Astrocyte of the spinal cord (primary cell): ENCODE data around the gene FAP.
A peak's percentile ranks its signal among the peaks of the same experiment; 100 is the strongest.

Source experiments
- DNase-seq: peaks from one replicate; pipeline ENCODE4 v3.0.0; 2011; ENCODE audit warnings: low read depth, low spot score
- H3K4me3 ChIP-seq: 2 replicates; pipeline ENCODE4 v1.5.1; 2011; ENCODE audit warnings: low read depth, mild to moderate bottlenecking, low read length, moderate library complexity
- in situ Hi-C: cut with HindIII; loops from 2 replicates; pipeline ENCODE4 v1.10.0; 2017; ENCODE audit warnings: low sequenced_read_pairs
- TF ChIP-seq, protein P1 (sequence below): IDR thresholded peaks from 2 replicates; pipeline ENCODE4 v1.5.1; 2012; ENCODE audit warnings: low read depth, mild to moderate bottlenecking, low read length, inconsistent platforms

FAP gene

DNA sequence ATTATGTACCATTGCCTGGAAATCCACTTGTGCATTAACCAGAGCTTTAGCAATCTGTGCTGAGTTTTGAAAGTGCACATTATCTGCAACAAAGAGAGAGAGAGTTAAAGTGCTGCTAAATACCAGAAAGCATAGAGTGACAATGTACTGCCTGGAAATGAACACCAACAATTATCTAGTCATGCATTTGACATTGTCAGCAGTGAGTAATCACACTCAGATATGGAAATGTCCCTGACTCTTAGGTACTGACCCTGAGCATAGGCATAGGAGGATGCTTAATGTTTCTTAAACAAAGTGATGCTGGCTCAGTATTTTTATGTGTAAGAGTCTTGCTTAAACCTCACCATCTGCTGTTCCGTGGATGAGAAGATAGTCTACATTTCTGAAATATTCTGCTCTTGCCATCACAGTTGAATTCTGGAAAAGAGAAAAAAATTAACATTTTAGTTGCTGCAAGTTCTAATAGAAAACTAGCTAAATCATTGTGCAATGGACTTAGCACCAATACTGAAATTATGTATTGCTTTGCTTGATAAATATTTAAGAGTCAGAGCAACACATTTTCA lies 70.4 kb downstream of the FAP start:
- H3K4me3 ChIP-seq, result no peak overlapping the region
- no peak for DNase-seq
- in situ Hi-C loops, result no loop called here
- TF ChIP-seq, protein P1, sequence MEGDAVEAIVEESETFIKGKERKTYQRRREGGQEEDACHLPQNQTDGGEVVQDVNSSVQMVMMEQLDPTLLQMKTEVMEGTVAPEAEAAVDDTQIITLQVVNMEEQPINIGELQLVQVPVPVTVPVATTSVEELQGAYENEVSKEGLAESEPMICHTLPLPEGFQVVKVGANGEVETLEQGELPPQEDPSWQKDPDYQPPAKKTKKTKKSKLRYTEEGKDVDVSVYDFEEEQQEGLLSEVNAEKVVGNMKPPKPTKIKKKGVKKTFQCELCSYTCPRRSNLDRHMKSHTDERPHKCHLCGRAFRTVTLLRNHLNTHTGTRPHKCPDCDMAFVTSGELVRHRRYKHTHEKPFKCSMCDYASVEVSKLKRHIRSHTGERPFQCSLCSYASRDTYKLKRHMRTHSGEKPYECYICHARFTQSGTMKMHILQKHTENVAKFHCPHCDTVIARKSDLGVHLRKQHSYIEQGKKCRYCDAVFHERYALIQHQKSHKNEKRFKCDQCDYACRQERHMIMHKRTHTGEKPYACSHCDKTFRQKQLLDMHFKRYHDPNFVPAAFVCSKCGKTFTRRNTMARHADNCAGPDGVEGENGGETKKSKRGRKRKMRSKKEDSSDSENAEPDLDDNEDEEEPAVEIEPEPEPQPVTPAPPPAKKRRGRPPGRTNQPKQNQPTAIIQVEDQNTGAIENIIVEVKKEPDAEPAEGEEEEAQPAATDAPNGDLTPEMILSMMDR, result no peak

DNA sequence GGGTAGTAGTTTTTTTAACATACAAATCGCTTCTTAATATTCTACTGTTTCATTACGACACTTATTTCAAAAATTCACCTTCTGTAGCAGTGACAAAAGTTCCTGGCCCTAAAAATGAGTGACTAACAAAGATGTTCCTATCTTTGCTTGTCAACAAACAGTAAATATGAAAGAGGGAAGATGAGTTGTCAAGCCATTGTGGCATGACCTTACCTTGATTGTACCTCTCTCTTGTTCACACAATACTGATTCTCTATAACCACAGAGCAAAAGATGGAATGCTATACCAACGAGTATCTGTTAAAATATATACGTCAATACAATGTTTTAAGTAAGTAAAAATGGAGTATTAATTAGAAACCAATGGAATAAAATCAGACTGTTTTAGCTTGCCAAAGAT lies 76.5 kb downstream of the FAP start:
- no peak for DNase-seq

DNA sequence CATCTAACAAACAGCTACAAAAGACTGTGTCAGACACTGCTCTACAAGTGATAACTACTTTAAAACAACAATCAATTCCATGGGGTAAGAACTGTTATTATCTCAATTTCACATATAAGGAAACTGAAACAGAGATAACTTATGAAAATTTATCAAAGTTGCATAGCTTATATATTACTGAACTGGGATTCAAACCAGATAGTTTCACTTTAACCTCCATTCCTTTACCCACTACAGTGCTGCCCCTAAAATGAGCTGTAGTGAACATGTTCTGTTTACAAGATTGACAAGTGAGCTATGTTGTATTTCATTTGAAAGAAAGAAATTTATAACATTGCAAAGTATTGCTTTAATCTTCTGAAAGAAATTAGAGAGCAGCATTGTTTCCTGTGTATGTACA lies 77.1 kb downstream of the FAP start:
- in situ Hi-C loops, result no loop called here
- H3K4me3 ChIP-seq, result no peak overlapping the region
- DNase-seq, result no peak
- TF ChIP-seq, protein P1, result no peak

More for the DNA sequence above, 76.5 kb downstream of the FAP start:
- no peak overlapping the region for H3K4me3 ChIP-seq
- in situ Hi-C loops, result no loop called here
- TF ChIP-seq, protein P1, result no peak

DNA sequence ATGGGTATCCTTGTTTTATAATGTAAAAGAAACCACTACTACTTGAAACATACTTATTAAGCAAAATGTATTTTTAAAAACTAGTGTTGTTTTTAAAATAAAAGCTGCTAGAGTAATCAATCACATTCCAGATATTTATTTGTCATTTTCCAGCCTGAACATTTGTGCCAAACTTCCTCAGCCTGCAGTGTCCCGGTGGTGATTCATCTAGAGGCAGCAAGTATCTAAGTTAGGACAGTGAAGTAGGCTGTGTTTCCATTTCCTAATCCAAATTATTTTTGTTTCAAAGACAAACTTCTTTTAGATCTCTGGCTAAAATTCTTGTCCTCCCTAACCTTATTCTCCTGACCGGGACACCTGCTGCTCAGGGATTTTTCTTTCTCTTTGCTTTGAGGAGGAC lies 78.4 kb downstream of the FAP start:
- in situ Hi-C loops, result no loop called here
- no peak for DNase-seq
- TF ChIP-seq, protein P1, result no peak
- no peak overlapping the region for H3K4me3 ChIP-seq

DNA sequence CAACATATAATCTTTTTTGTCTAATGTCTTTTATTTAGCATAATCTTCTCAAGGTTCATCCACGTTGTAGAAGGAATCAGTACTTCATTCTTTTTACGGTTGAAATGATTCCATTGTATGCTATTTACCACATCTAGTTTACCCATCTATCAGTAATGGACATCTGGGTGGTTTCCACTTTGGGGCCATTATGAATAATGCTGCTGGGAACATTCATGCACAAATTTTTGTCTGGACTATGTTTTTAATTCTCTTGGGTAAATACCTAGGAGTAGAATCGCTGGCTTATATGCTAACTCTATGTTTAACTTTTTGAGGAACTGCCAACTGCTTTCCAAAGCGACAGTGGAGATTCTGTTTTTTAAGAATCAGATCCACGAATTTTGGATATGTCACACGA lies 83.8 kb downstream of the FAP start:
- in situ Hi-C loops, result no loop called here
- H3K4me3 ChIP-seq, result no peak overlapping the region
- TF ChIP-seq, protein P1, result no peak
- DNase-seq, result no peak

DNA sequence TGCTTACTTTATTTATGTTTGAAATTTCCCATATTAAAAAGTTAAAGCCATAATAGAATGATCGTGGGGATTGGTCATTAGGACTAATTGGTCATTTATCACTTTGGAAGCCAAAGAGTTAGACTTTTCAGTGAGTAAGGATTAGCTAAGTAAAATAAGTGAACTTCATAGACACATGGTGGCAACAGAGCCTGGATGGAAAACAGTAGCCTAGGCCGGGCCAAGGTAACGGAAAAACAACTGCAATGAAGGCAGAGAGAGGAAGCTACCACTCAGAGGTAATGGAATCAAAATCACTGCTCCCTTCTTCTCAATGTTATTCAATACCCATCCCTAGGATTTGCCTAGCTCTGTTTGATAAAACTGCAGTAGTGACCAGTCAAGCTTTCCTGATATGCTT lies 87.1 kb downstream of the FAP start:
- TF ChIP-seq, protein P1, result no peak
- H3K4me3 ChIP-seq, result no peak overlapping the region
- in situ Hi-C loops, result no loop called here
- no peak for DNase-seq

DNA sequence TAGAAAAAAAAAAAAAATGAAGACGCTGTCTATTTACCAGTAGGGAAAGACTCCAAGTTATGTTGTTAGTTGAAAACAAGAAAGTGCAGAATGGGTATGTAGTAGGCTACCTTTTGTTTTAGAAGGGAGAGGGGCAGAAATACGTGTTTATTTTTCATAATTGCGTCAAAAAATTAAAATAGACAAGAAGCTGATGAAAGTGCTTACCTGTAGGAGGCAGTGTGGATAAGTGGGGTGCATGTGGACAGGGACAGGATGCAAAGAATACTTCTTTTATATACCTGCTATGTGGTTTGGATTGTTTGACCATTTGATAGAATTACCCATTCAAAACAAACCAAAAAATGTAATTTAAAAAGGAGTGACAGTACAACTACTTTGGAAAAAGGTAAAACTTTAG lies 88.2 kb downstream of the FAP start:
- H3K4me3 ChIP-seq, result no peak overlapping the region
- in situ Hi-C loops, result no loop called here
- DNase-seq, result no peak
- TF ChIP-seq, protein P1, result peak; percentile 6
